ENCODE data around the gene STRN. TPM values are rescaled to one million over a fixed set of nuclear protein-coding genes. Genes with fewer than 3 reads are reported as not detected.

The STRN gene
- total RNA-seq, 4 donors from 2014 or later = 18.2 to 26.4 (median 21.5) TPM

GRCh38 chr2:36849265-36849664 lies 117.1 kb downstream of the STRN start:
- Histone ChIP-seq H3K4me1 (no peaks in the 10 kb centered on the region), H3K27me3 (no peaks in the 10 kb centered on the region), H3K9me3 (no peaks in the 10 kb centered on the region), H3K27ac (no peak overlapping the region), H3K4me3 (no peak overlapping the region), H3K36me3 (peaks cover 0 to 56% (median 0%) of the 10 kb centered on the region in 3 donors)
- TF ChIP-seq POLR2A (IDR thresholded peaks at IDR 0.05) = no peak
- TF ChIP-seq EP300 (IDR thresholded peaks at IDR 0.05) = no peak
- no peak for TF ChIP-seq CTCF (IDR thresholded peaks at IDR 0.05)
- WGBS, 2 donors = 96 to 99% methylated on average over 8 of the region's 8 CpGs
- no peak for DNase-seq (ENCODE audit: low spot score in 2 of 2)

- peaks cover 0 to 22% (median 0%) of the 10 kb centered on the region in 3 donors for H3K36me3 ChIP-seq
- no peaks in the 10 kb centered on the region for H3K9me3 ChIP-seq
- no peak overlapping the region for H3K4me3 ChIP-seq
- H3K4me1 ChIP-seq = no peaks in the 10 kb centered on the region
- no peak for DNase-seq (ENCODE audit: low spot score in 2 of 2)
- no peaks in the 10 kb centered on the region for H3K27me3 ChIP-seq
- no peak overlapping the region for H3K27ac ChIP-seq
- TF ChIP-seq POLR2A (IDR thresholded peaks at IDR 0.05) = no peak
- no peak for TF ChIP-seq EP300 (IDR thresholded peaks at IDR 0.05)
- no peak for TF ChIP-seq CTCF (IDR thresholded peaks at IDR 0.05)
Measured at GRCh38 chr2:36843838-36844237, 122.5 kb downstream of the STRN start.

- Histone ChIP-seq H3K27me3 (no peaks in the 10 kb centered on the region), H3K4me3 (no peak overlapping the region), H3K36me3 (peaks cover 0 to 5% (median 0%) of the 10 kb centered on the region in 3 donors), H3K4me1 (no peaks in the 10 kb centered on the region), H3K27ac (no peak overlapping the region), H3K9me3 (no peaks in the 10 kb centered on the region)
- DNase-seq (ENCODE audit: low spot score in 2 of 2) = no peak
- 69 to 80% methylated on average over 4 of the region's 4 CpGs for WGBS, 2 donors
- TF ChIP-seq EP300 (IDR thresholded peaks at IDR 0.05) = no peak
- no peak for TF ChIP-seq CTCF (IDR thresholded peaks at IDR 0.05)
- no peak for TF ChIP-seq POLR2A (IDR thresholded peaks at IDR 0.05)
Measured at GRCh38 chr2:36839976-36840617, 126.2 kb downstream of the STRN start.

GRCh38 chr2:36834731-36835524 lies 131.4 kb downstream of the STRN start:
- WGBS, 2 donors = 31 to 37% methylated on average over 5 of the region's 5 CpGs

More at GRCh38 chr2:36834731-36835524, 131.4 kb downstream of the STRN start:
- Histone ChIP-seq H3K27me3 (no peaks in the 10 kb centered on the region), H3K9me3 (no peaks in the 10 kb centered on the region), H3K27ac (no peak overlapping the region), H3K4me3 (no peak overlapping the region), H3K36me3 (no peaks in the 10 kb centered on the region), H3K4me1 (no peaks in the 10 kb centered on the region)
- no peak for DNase-seq (ENCODE audit: low spot score in 2 of 2)
- no peak for TF ChIP-seq POLR2A (IDR thresholded peaks at IDR 0.05)
- TF ChIP-seq CTCF (IDR thresholded peaks at IDR 0.05) = no peak
- no peak for TF ChIP-seq EP300 (IDR thresholded peaks at IDR 0.05)
